GM18868 (cell line): Measurements from ENCODE around the gene NFYC.

Source experiments
- ATAC-seq: cut with Tn5 transposase; IDR thresholded peaks from one replicate; pipeline ENCODE4 v1.9.1; 2021; ENCODE audit warnings: mild to moderate bottlenecking, moderate library complexity; ENCODE audit not compliant: unreplicated experiment

Gene NFYC

DNA sequence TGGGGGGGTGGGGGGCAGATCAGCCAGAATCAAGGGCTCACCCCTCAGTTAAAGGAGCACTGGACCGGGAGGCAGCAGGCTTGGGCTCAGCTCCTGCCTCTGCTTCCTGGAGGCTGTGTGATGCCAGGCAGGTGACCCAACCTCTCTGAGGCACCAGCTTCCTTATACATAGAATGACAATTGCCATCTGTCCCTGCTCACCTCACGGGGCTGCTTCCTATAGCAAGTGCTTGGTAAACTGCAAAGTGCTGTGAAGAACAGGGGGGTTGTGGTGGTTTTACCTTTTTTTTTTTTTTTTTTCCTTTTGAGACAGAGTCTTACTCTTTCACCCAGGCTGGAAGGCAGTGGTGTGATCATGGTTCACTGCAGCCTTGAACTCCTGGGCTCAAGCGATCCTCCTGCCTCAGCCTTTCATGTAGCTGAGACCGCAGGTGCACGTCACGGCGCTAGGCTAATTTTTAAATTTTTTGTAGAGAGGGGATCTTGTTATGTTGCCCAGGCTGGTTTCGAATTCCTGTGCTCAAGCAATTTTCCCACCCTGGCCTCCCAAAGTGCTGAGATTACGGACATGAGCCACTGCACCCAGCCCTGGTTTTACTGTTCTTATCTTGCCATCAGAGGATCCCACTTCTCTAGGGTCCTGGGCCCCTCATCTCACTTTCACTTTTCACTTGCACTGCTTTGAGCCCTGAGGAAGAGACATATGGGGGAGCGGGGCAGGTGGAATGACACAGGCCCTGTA, 103.6 kb downstream of the NFYC start:
- ATAC-seq = peak; percentile 50

DNA sequence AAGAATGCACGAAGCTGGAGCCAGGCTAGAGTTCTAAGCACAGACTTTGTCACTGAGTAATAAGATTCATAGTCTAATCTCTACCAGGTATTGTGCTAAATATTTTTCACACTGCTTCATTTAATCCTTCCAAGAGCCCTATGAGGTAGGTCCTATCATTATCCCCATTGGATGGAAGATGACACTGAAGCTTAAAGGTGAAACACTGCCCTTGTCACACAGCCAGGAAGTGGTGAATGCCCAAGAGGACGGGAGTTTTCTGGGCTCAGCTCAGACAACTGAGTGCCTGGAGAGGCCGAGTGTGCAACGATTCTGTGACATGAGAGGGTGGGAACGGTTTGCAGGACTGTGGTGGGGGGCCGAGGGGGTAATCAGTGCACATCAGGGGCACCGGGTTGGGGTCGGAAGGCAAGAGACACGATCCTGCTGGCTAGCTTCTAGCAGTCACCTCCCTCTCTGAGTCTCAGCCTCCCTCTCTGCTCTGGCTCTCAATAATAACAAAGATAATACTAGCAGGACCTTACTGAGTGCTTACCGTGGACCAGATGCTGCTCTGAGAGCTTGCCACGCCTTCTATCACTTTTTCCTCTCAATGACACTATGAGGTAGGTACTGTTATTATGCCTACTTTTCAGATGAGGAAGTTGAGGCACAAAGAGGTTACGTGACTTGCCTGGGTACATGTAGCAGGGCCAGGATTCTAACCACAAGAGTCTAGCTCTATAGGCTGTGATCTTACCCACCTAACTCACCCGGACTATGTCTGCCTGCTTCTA, 104.5 kb downstream of the NFYC start:
- ATAC-seq = peak; percentile 48

DNA sequence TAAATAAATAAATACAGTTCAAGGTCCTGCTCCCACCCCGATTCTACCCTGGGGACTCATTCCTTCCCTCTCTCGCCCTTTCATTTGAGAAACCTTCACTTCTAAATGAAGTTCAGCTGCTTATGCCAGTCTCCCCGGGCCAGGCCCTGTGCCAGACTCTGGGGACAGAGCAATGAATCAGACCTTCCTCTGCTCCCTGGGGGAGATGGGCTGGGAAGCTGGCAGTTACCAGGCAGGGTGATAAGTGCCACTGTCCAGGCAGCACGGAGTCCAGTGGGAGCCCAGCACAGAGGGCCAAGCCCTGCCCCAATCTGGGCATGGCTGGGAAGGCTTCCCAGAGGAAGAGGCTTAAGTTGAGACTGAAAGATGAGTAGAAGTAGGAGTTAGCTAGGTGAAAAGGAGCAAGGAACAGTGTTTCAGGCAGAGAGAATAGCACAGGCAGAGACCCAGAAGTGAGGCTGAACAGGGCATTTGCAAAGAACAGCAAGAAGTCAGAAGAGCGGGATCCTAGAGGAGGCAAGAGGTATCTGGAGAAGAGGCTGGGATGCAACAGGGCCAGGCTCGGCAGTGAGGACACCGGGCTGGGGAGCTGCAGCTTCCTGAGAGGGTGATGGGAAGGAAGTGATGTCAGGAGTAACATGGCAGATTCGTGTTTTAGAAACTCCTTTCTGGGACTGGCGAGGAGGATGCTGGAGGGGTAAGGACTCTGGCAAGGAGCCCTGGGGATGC, 105.6 kb downstream of the NFYC start:
- ATAC-seq = no peak

DNA sequence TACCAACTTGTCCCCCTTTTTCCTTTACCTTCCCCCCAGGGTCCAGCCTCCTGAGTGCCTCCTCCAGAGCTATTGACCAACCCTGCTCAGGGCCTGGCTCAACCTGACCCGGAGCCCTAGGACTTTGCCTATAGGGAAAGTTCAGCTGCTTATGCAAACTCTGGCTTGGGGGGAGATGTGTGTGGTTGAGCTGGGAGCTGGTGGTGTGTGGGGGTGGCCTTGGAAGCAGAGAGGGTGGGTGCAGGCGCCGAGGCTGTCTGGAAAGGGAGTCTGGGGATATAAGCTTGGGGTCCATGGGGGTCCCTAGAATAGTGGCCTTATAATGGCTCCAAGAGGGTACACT, 106.1 kb downstream of the NFYC start:
- ATAC-seq = no peak

DNA sequence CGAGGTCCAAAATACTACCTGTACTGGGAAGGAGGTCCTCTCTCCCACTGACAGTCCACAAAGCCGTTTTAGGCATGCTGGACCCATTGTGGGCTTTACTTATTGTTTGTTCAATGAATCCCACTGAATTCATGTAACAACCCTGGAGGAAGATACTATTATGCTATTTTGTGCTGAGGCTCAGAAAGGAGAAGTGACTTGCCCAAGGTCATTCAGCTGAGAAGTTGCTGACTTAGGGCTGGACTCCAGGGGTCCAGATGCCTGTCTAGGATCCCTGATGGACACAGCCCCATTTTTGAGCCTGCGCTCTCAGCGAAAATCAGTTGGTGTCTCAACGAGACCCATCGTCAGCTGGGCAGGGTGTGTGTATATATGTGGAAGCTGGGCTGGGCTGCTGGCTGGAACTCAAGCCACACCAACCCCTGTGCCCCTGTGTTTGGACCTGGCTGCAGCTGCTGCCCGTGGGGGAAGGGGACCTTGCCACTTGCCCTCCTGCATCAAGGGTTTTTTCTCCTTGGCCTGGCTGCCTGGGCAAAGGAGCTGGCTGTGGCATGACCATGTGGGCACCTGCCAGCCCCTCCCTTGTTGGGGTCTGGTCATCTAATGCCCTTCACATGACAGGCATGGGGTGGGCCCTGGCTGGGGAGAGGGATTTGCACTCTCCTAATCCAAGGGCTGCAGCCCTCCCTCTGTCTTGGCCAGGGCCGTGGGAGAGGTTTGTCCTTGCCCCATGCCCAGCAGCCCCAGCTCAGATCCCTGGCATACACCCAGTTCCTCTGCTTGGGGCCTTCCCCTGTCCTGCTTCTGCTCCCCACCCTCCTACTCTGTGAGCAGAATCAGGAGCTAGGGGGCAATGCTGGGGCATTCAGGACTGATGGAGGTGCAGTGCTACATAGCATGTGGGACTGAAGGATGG, 107.1 kb downstream of the NFYC start:
- ATAC-seq = no peak

DNA sequence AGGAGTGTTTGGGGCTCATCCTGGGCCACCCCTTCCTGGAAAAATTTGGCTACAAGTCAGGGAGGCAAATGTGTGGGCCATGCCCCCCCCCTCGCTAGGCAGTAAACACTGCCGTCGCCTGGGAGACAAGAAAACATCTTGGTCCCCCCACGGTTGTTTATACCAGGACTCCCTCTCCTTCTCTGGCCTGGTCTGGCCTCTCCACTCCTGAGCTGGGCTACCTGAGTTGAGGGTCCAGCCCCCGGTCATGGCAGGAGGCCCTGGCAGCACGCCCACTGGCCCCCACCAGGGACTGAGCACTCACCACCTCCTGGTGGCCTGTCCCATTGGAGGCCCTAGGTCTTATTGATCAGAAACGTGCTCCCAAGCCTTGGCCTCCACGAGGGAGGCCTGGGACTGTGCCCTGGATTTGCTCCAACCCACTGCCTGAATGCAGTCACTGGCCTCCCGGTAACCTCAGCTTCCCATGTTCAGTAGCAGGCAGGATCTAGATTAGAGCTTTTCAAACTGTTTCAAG, 107.9 kb downstream of the NFYC start:
- ATAC-seq = no peak

DNA sequence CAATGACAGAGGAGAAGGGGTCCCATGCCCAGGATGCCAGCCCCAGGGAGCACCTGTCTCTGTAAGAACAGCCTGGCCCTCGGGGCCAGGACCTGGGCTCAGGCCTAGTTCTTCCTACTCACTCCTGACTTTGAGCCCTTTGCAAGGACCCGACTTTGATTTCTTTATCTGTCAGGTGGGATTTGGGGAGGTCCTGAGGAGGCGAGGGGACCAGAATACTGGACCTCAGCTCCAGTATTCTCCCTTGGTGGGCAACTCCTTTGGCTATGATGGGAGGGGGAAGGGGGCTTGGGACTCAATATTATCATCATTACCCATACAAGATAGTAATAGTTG, 110.2 kb downstream of the NFYC start:
- no peak for ATAC-seq

DNA sequence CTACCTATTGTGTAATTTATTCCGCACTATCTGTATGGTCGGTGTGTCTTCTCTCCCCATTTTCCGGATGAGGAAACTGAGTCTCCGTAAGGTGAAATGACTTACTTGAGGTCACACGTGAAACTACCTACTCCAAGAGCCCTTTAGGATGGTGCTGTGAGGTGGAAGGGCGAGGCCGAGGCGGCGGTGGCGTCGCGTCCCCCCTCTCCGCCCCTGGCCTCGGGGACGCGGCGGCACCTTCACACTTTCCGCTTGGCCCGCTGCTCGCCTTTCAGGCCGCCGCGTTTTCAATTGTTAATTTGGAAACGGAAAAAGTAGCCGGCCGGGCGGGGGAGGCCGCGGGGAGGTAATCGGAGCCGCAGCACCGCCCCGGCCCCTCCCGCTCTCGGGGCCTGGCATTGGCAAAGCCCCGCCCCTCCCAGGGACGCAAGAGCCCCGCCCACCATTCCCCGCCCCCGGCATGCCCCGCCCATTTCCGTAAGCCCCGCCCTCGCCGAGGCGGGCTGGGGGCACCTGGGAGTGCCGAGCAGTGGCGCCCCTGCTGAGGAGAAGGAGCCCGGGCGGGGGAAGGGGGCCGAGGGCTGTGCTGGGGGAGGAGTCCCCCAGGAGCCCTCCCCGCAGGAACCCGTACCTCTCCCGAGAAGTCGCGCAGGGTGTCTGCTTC, 110.7 kb downstream of the NFYC start:
- ATAC-seq = peak; percentile 64

DNA sequence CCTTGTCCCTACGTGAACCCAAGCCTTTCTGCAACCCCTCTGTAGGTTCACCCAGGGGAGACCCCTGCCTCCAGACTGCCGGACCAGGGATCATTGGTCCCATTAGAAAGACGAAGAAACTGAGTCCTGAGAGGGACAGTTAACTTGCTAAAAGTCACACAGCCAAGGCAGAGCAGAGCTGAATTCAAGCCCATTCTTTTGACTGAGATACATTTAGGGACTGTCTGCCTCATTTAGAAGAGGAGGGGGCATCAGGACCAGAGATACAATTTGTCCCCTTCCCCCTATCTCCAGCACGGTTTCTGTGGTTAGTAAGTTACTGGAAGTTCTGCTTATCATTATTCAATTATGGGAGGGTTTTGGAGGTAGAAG, 111.2 kb downstream of the NFYC start:
- ATAC-seq = no peak

DNA sequence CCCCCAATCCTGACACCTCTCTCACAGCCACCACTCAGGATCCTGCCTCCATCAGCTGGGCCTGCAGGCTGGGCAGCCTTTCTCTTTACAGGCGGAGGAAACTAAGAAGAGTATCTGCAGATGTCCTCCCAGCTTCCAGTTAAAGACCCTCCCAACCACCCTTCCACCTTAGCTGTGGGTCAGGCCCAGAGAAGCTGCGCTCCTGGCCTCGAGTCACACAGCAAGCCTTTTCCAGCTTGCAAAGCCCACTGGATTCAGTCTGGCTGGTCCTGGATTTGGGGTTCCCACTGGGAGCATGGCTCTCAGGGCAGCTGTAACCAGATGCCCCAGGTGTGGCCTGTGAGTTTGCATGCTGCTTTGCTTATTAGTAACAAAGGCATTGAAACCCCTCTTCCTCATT, 111.9 kb downstream of the NFYC start:
- no peak for ATAC-seq

DNA sequence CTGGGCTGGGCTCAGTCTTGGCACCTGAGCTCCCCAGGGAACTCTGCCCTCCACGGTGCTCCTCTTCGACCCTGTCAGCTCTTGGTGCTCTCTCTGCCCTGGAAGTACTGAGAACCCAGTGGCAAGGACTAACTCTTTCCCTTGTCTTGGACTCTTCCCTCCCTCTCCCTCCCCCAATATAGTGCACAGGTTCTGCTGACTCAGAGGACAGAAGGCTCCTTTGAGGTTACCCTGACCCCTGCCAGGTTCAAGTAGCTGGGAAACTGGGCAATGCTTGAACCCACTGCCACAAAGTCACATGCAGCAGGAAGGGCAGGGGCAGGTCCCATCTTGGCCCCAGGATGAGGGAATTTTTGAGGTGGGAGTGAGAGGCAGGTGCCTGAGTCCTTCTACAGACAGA, 112.4 kb downstream of the NFYC start:
- no peak for ATAC-seq

DNA sequence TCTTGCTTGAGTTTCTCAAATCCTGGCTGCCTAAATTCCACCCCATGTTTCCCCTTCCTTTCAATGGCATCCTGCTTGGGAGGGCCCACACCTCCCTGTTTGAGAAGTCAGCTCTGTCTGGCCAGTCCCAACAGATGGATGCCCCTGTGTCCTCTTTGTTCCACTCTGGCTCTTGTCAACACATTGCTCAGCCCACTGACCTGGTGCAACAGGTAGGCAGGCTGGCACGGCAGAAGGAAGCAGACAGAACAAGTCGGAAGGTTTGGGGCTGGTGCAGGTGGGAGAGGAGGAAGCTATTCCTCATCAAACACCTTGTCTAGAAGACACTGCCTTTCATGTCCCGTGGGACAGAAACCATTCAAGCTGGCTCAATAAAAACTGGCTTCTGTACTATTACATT, 114.7 kb downstream of the NFYC start:
- ATAC-seq = no peak

DNA sequence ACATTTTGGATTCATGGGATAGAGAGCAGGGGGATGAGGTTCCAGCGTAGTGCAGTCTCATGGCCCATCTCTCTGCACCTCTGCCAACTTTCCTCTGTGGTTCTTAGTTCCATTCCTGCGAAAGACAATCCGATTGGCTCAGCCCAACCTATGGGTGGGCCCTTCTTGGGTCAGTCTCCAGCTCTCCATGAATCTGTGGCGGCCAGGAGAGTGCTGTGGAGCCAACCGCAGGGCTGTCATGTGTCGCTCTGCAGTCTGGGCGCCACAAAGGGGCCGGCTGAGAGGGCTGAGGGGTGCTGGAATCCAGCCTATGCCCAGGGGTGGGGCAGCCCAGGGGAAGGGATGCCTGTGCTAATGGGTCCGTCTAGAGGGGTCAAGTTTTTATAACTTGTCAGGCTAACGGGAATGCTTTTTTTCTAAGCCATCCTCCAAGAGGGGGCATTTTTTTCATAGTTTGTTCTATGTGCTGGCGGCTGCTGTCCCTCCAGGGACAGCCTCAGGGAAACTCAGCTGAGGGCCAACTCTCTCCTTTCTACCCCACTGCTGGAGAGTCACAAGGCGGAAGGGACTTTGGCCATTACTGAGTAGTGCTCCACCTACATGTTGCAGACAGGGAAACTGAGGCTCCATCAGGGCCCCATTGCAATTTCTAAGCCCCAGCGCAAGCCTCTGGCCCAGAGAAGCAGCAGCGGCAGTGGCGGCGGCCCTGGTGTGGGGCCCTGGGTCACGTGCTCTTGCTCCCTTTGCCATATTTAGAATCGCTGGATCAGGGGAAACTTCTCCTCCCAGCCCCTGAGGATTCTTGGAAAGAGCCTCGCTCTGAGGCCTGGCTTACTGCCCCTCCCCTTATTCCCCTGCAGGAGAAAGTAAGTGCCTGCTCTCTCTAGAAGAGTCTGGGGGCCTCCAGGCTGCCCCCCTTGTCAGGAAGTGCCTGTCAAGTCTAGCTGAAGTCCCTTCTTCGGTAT, 115.5 kb downstream of the NFYC start:
- ATAC-seq = no peak

DNA sequence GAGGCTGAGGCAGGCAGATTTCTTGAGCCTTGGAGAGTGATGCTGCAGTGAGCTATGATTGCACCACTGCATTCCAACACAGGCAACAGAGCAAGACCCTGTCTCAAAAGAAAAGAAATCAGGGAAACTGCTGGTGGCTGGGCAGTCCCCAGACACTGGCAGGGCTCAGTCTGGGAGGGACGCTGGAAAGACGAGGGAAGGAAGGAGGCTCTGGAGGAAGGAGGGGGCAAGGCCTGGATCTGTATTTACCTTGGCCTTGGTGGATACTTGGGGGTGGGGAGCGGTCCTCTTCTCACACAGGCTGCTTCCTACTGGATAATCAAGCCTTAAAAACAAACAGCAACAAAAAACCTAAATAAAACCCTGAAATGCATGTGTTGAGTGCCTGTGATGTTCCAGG, 116.5 kb downstream of the NFYC start:
- ATAC-seq = no peak

DNA sequence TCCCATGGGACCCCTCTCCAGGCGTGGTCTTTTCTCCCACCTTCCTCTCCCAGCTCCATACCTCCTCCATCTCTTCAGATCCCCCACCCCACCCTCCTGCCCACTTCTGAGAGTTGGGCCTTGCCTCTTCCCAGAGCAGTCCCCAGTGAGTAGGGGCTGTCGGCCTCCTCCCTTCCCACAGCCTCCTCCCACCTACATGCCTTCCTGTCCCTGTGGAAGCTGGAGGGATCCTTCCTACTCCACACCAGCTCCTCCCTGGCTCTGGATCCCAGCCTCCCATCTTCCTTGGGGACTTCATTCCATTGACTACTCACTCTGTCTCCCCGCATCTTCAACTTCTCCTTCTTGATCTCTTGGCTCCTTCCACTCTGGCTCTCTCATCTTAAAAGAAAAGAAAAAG, 116.9 kb downstream of the NFYC start:
- ATAC-seq = no peak

DNA sequence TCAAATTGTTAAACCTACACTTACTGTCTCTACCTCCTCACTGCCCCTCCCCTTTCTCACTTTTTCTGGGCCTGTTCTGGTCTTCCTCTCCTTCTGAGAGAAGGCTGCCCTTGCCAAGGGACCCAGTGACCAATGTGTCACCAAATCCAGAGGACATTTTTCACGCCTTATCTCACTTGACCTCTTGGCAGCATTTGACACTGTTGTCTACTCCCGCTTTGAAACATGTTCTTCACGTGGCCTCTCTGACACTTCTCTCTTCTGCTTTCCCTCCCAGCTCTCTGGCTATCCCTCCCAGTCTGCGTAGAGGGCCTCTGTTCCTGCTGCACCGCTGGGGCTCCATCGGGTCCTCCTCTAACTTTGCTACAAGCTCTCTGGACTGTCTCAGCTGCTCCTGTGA, 117.4 kb downstream of the NFYC start:
- ATAC-seq = no peak

DNA sequence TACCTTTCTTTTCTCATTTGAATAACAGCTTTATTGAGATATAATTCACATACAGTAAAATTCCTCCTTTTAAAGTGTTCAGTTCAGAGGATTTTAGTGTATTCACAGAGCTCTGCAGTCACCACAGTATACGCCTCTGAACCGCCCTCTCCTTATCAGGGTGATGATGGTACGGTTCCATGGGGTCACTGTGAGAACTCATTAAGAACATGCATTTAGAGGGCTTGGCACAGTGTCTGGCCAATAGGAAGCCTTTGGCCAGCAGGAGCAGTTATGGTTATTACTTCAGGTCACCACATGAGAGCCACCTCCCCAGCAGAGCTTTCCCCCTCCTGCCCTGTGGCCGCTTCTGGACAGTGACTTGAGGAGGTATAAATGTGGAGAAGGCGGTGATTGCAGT, 119.4 kb downstream of the NFYC start:
- ATAC-seq = no peak

DNA sequence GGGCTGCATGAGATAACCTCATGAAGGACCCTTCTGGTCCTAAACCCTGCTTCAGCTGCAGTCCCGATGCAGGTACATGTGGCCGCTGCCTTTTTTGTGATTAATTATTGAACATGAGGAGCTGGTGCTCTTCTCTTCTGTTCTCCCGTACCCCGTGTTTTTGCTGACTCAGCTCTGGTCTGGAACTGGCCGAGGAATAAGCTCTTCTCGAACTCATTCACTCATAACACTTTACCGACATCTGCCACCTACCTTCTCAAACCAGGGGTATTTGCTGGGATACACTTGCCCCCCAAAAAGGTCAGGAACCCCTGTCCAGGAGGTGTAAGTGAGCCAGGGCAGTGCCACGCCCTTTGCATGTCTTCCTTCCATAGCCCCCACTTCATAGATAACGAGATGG, 123.9 kb downstream of the NFYC start:
- ATAC-seq = no peak

DNA sequence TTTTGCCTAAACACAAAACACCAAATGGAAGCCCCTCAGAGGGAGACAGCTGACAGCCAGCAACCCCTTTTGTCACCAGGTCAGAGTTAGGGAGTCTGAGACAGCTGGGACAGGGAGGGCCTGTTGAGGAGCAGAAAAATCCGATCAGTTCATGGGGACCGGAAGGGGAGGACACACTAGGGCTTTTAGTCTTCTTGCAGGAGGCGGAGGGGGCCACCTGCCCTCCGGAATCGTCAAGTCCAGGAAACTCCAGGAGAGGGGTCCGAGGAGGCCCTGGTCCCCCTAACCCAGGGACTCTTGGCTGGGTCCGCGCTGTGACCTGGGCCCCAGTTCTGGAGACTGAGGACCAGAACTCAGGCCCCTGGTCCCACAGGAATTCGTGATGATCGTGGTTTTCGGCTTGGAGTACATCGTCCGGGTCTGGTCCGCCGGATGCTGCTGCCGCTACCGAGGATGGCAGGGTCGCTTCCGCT, 126.3 kb downstream of the NFYC start:
- ATAC-seq = peak; percentile 32
